K562 treated with DMSO at 1 percent for 4 hours (cell line): ENCODE data around the gene CTPS2. TPM values are rescaled to one million over a fixed set of nuclear protein-coding genes. Genes with fewer than 3 reads are reported as not detected.

Experiments
- total RNA-seq: library from RNA; unstranded; fragments of 300-600 nt; gene quantifications from 2 replicates; pipeline ENCODE4 v1.2.3, GENCODE V29; 2022; ENCODE audit not compliant: insufficient read depth

The CTPS2 gene
- 7.3 and 10.4 TPM in 2 replicates for total RNA-seq

GRCh38 chrX:16712548-16713155, at the start of gene CTPS2:
CTPS2 (minus strand) TSS chrX:16712669; CDS start chrX:16702902, 9,767 bp downstream.

GRCh38 chrX:16719334-16720084, 7.0 kb upstream of the CTPS2 start, which contains the start of gene SYAP1:
SYAP1 (plus strand) TSS chrX:16719612; CDS start chrX:16719725, 113 bp downstream.

GRCh38 chrX:16649858-16650257, 62.6 kb downstream of the CTPS2 start, which contains the start of gene S100G:
S100G (plus strand) TSS chrX:16650158; CDS start chrX:16651007, 849 bp downstream.

Other genes starting within 250 kb of the CTPS2 start
- gene S100G, start 62.5 kb downstream of the CTPS2 start, total RNA-seq: not detected in 2 replicates
- 15.5 and 16.7 TPM in 2 replicates for gene SYAP1, start 6.9 kb upstream of the CTPS2 start, total RNA-seq
- gene TXLNG, start 73.8 kb upstream of the CTPS2 start, total RNA-seq: 12.0 and 14.4 TPM in 2 replicates
- gene RBBP7, start 157.7 kb upstream of the CTPS2 start, total RNA-seq: 86.4 and 101 TPM in 2 replicates
- gene REPS2, start 234.0 kb upstream of the CTPS2 start, total RNA-seq: not detected in 2 replicates